Endometrial microvascular endothelial cells (primary cell): ENCODE data around the gene PPM1H. TPM values are rescaled to one million over a fixed set of nuclear protein-coding genes. Genes with fewer than 3 reads are reported as not detected.
"Not testable (repeated sequence)": the region's sequence is repeated elsewhere in the genome, so short reads cannot be mapped to it uniquely, and the experiment has no call there.

Experiments used
- in situ Hi-C: cut with HindIII; loops from 2 replicates; pipeline ENCODE4 v1.10.0; 2017; ENCODE audit warnings: low sequenced_read_pairs, low pct_unique_long_range_greater_than_20kb; ENCODE audit errors: inconsistent ontology term
- total RNA-seq: library from RNA; depleted of rRNA; stranded (reverse); fragments of >200 nt; gene quantifications from one replicate; pipeline ENCODE4 v1.2.3, GENCODE V29; 2015; ENCODE audit errors: inconsistent ontology term

PPM1H gene
- total RNA-seq, 1 donor from 2014 or later = 2.0 TPM

DNA sequence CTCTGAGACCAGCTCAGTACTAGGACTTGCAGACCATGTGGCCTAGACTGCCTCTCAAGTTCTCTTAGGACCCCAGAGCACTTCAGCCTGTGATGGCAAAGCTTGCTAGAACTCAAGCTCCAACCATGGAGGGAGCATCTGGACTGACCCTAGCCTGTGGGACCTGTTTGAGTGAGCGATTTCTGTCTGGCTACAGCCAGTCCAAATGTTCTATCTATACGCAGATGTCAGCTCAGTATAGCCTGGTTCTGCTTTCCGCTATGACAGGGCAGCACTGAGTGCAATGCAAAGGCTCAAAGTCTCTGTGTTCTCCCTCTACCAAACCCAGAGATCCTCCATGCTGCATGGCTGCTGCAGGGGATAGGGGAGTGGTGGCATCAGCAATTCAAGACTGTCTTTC is 20.7 kb upstream of the PPM1H start:
- in situ Hi-C loops = no loop called here

DNA sequence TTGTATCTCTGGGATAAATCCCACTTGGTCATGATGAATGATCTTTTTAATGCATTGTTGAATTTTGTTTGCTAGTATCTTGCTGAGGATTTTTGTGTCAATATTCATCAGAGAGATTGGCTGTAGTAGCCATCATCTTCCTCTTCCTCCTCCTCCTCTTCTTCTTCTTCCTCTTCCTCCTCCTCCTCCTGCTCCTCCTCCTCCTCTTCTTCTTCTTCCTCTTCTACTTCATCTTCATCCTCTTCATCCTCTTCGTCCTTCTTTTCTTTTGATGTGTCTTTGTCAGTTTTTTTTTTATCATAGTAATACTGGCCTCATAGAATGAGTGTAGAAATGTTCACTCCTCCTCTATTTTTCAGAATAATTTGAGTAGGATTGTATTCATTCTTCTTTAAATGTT is 15.4 kb upstream of the PPM1H start:
- in situ Hi-C loops = no loop called here

DNA sequence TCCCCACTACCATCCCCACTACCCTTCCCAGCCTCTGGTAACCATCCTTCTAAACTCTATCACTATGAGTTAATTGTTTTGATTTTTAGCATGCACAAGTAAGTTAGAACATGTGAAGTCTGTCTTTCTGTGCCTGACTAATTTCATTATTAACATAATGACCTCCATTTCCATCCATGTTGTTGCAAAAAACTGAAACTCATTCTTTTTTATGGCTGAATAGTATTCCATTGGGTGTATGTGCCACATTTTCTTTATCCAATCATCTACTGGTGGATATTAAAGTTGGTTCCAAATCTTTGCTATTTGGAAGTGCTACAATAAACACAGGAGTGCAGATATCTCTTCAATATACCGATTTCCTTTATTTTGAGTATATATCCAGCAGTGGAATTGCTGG is 13.2 kb upstream of the PPM1H start:
- in situ Hi-C loops = no loop called here

DNA sequence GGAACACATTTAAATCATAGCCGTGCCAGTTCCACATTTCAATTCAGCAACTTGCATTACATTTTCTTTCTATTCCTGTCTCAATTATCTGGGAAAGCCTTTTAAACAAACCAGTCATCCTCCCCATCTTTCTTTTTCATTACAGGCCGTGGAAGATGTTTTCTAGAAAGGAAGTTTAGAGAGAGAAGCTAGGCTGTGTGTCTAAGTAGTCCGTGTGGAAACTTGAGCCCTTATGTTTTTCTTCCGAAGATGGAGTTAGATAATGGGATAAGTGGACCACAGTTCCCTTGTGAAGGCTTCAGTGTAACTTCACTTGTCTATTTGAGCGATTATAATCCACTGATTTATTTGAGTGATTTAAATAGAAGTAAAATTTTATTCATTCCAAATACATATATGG is 12.4 kb upstream of the PPM1H start:
- in situ Hi-C loops = no loop called here

DNA sequence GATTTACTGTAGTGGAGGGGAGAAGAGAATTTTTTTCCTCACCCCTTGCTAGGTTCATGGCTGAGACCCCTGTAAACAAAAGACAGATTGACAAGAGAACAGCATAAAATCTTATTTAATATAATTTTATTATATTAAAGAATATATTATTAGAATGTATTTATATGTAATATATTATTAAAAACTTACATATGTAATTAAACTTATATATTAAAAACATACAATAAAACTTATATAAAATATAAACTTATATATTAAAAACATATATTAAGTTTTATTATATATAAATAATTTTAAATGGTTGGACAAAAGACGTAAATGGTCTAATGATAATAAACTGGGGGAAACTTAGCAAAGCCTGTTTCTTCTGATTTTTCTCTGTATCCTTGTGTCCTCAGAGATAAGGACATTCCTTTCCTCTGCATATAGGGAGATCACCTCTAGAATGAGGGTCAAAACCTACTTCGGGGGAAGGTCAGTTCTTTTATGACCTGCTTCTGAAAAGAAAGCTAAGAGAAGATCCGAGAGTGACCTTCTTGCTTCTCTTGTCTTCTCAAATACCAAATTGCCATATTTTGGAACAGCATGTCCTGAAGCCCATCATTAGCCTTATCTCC is 8.9 kb upstream of the PPM1H start:
- in situ Hi-C loops = no loop called here

DNA sequence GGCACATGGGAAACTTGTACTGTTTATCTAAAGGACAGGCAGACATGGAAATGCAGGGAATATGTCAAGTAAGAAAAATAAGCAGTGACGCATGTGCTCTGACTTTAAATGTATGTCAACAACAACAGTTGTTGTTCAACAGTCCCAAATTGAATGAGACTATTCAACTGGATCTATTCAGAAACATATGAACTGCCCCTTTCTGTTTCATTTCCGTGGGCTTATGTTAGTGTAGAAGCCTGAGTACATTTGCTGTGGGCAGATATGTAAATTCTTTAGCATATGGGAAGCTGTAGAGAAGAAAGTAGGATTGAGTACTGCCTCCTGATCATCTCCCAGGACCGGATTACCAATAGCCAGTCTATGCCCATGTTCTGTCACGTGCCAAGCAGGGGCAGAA is 7.4 kb upstream of the PPM1H start:
- in situ Hi-C loops = not testable (repeated sequence)

DNA sequence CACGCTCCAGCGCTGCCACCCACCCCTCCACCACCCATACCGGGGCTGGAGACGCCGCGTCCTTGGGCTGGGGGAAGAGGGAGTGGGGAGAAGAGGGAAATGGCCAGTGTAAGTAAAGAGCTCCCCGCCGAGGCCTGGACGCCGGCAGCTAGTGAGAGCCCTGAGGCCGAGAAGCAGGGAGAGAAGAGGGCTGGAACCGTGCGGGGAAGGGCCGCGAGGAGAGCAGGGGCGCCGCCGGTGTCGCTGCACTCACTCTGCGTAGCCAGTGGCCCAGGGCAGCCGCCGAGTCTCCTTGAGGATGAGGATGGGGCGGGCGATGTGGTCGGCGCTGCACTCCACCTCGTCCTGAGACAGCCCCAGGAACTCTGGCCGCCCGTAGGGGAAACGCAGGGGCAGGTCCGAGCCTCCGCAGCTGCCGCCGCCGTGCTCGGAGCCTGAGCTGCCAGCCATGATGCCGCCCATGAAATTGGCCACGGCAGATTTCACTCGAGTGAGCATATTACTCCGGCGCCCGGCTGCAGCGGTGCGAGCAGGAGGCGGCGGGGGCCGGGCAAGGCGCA is 631 bp downstream of the PPM1H start:
- in situ Hi-C loops = loop anchor here (10.0 kb wide), 1 partner anchor 330 kb away; no protein-coding TSS in a partner anchor

DNA sequence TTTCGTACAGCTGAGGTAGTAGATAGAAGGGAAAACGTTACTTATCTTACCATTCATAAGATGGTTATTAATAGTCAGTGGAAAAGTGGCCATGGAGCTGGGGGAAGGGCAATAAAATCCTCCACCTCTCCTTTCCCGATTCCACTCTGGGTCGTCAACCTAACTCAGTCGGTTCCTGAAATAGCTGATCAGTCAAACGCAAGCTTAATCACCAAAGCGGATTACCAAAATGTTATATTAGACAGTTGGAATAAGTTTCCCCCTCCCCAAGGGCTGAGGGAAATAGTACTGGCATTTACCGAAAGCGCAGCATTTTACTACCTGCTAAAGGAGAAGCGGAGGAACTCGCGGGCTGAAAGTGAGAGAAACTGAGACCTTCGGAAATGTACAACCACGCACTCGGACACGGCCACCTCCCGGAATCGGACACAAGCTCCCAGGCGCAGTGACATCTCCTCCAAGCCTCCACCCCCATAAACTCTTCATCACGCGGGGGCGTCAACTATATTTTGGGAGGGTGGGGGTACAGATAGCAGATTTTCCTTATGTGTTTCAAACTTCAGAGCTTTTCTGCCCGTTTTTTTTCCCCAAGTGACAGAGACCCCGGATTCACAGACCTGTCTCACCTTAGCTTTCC is 1.2 kb downstream of the PPM1H start:
- in situ Hi-C loops = loop anchor here (10.0 kb wide), 1 partner anchor 329 kb away; no protein-coding TSS in a partner anchor

DNA sequence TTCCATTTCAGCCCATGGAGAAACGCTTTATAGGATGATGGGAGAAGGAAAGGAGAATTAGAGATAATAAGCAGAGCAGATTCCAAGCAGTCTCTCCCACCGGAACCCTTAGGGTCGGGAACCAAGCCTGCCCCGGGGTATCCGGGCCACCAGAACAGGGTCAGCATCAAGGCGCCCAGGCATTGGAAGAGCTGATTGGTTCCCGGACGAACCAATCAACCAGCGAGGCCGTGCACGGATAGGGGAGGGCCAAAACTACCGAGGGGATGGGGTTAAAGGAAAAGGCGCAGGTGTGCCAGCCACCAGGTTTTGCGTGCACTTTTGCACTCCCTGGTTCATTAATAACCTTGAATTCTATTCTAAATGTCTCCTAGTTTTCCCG is 1.7 kb downstream of the PPM1H start:
- in situ Hi-C loops = loop anchor here (10.0 kb wide), 1 partner anchor 328 kb away; no protein-coding TSS in a partner anchor

DNA sequence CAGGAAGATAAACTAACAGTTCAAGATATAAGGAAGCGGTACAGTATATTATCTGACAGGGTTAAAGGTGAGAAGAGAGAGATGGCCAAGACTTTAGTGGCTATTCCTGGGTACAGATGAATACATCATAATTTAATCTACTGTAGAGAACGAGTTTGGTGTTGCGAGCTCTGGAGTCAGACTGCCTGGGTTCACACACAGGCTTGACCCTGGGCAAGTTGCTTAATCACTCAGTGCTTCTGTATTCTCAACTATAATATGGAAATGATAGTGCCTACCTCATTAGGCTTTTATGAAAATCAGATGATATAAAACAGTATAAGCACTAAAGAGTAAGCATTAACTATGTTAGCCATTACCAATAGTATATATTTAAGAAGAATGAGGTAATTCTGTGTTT is 3.5 kb downstream of the PPM1H start:
- in situ Hi-C loops = loop anchor here (10.0 kb wide), 1 partner anchor 327 kb away; no protein-coding TSS in a partner anchor

DNA sequence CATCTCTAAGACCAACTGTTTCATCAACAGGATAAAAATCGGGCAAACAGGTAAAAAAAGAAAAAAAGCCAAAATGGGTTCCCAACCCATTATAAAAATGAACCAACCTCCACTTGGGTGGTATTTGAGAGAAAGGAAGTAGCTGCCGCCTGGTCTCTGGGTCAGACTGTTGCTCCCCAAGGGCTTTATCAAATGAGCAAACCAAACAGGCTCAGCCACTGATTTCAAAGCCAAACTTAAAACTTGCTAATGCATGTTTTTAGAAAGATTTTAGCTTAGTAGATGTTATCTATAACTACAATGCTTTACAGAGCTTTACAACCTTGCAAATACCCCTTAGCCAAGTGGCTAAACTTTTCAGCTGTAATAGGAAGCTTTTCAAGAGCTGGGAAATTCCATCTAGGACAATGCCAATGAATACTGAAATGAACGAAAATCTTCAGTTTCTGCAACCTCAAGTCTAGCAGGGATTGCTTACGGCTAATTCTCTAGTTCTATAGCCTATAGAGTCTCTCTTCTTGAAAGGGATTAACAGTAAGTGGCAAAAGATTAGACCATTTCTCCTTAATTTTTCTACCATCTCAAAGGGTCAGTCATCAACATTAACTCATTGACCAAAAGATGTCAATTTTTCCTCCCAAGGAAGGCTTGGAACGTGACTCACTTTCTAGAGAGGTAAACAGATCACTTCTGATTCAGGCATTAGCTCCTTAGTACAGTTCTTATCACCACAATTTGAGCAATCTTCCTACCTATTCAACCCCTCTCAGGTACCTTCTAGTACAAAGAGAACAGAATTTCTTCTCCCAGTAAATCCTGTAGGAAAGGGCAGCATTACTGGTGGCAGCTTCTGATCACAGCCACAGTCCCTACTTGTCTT is 4.2 kb downstream of the PPM1H start:
- in situ Hi-C loops = loop anchor here (10.0 kb wide), 1 partner anchor 326 kb away; no protein-coding TSS in a partner anchor

DNA sequence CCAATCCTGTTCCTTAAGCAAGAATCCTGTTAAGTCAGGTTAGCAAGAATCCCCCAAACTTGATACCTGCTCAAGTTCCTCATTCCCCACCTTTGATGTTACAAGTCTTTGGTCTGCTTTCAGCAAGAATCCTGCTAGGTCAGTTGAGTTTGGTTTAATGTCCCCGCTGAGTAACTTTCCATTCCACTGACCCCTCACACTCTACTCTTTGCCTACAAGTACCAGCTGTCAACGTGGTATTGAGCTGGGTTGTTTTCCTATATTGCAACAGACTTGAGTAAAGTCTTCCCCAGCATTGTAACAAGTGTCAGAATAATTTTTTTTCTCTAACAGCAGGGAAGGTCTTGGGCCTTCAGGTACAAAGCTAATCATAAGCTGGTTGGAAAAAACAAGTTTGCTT is 6.3 kb downstream of the PPM1H start:
- in situ Hi-C loops = no loop called here

DNA sequence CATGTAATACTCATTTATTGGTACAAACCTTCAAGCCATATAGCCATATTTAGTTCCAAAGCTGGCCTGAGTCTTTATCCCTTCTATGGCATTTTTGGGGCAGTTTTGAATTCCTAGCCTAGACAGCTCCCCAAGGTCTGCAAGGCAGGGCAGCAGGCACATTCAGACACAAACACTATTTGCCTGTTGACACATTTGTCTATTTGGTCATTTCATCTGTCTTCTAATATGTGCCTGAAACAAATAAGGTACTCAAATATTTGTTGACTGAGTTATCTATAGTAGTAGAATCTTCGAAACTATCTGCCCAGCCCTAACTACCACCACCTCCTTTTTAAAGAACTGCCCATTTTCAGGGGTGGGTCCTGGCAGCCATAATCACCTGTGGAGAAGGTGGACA is 9.3 kb downstream of the PPM1H start:
- in situ Hi-C loops = no loop called here

DNA sequence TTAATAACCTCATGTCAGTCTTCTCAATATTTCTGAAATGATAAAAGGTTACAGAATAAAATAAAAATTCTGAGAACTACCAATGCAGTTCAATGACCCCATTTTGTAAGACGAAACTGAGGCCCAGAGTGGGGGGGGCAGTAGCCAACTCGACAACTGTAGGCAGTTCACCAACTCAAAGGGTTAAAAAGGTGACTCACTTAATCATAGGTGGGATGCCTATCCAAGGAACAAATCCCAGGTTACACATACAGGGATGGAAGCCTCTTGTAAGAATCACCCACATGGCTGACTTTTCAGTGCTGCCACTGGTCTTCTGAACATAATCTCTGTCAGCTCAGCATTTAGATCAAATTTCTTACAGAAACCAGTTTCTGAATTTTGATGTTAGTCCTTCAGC is 10.9 kb downstream of the PPM1H start:
- in situ Hi-C loops = no loop called here

DNA sequence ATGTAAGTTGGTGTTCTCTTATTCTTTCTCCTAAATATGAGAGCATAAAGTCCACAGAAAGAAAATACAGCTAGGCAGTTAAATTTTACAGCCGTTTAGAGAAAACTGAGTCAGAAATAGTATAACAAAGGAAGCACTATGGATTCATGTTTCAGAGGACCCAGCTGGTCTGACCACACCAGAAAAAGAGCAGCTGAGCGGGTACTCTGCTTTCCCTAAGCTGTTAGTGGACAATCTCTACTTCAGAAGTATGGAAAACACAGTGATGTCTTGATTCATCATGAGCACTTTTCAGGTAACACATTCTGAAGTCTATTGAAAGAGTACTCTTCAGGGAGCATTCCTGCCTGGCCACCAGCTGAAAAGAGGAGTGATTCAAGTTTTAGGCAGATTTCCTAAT is 12.4 kb downstream of the PPM1H start:
- in situ Hi-C loops = no loop called here

DNA sequence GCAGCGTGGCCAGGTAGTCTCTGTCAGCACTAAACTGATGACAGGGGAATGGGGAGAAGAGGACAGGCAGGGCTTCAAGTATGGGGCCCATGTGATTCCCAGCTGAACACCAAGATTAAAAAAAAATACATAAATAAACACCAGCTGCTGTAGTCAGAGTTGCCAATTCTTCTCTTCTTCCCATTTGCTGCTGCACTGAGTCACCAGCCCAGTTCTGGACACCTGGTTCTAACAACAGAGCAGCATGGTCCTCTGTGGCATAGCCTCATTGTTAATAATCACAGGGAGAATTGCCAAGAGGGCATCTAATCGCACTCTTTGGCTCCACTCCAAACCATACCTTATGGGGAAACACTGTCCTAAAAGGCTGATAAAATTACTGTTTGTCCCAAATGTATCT is 15.1 kb downstream of the PPM1H start:
- in situ Hi-C loops = no loop called here

DNA sequence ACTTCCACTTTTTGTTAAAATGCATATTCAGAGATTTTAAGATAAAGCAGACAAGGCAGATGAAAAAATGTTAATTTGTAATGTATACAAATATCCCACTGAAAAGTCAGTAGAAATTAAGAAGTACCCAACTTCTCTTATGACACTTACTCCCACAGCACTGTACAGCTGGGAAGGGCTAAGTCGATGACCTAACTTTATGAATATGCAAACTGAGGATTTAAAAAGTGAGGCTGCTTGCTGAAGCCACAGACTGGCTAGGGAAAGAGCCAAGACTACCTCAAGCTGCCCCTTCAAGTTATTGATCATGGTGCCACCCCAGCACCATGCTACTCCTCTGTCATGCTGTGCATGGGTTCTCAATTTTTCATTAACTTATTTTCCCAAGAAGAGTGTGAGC is 17.0 kb downstream of the PPM1H start:
- in situ Hi-C loops = no loop called here

DNA sequence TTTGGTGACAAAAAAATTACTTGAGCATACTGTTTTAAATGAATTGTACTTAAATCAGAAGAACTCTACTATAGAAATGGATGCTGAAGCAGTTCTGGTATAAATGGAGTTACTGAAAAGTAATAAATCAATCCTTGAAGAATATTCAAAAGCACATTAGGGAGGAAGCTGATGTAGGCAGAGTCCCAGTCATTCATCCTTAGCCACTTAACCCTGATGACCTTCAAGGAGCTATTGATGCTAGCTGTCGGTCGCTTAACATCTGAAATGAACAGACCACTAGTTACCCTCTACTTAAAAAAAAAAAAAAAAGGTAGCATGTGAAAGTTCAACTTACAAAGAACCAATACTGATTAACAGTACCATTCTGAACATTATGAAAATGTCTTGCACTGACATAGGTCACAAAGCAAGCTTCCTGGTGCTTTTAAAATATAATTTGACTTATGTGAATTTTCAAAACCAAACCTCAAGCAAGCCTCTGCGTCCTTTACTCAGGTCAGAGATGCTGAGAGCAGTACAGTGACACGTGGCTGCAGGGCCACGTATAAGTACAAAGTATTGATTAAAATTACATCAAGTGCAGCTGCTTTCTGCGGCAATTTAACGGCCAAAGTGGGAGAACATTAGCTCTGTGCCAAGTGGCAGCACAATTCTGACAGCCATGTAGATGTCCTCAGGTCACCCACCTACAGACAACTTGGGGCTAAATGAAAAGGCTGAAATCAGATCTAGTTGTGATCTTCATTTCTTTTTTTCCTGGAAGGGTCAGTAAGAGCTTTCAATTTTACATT is 18.1 kb downstream of the PPM1H start:
- in situ Hi-C loops = no loop called here

DNA sequence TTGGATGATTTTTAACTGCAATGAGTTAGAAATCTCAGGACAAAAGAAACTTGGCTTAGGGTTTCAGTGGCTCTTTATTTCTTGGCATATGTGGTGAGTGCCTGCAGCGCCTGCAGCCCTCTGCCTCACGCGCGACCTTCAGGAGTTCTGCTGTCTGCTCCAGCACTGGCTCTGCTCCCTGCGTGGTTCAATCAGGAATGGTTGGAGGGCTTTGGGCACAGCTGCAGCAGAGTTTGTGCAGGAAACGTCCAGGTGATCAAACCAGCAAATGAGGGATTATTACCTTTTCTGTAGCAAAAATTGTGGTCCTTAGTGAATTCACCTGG is 19.8 kb downstream of the PPM1H start:
- in situ Hi-C loops = no loop called here
